GM21825 (cell line): ENCODE measurements around the gene STPG3.

Source experiments
- ATAC-seq: cut with Tn5 transposase; IDR thresholded peaks from one replicate; pipeline ENCODE4 v1.9.1; 2021; ENCODE audit warnings: mild to moderate bottlenecking, moderate library complexity; ENCODE audit not compliant: unreplicated experiment

STPG3 gene

GRCh38 chr9:137221506-137222111, 29.5 kb upstream of the STPG3 start:
- no peak for ATAC-seq

- ATAC-seq, result no peak
Measured at GRCh38 chr9:137222190-137223077, 28.7 kb upstream of the STPG3 start, which contains the start of gene RNF208. Gene RNF208, minus strand, starts transcription at chr9:137222240. Its CDS starts 1,028 bp downstream, at chr9:137221212.

- ATAC-seq, result peak; percentile 51
Measured at GRCh38 chr9:137223078-137223970, 27.8 kb upstream of the STPG3 start.

GRCh38 chr9:137224830-137225694, 26.0 kb upstream of the STPG3 start, which contains the start of gene CYSRT1:
Gene CYSRT1, plus strand, starts transcription at chr9:137225174. Its CDS starts 448 bp downstream, at chr9:137225622.
- no peak for ATAC-seq

GRCh38 chr9:137225699-137226331, 25.3 kb upstream of the STPG3 start:
- ATAC-seq, result no peak

- ATAC-seq, result no peak
Measured at GRCh38 chr9:137226338-137227053, 24.6 kb upstream of the STPG3 start.

- ATAC-seq, result no peak
Measured at GRCh38 chr9:137227054-137227852, 23.8 kb upstream of the STPG3 start, which contains the start of gene RNF224. Gene RNF224, plus strand, starts transcription at chr9:137227502. Its CDS starts 834 bp downstream, at chr9:137228336.

GRCh38 chr9:137227853-137228505, 23.1 kb upstream of the STPG3 start:
- ATAC-seq, result no peak

GRCh38 chr9:137228506-137228967, 22.5 kb upstream of the STPG3 start:
- ATAC-seq, result no peak

GRCh38 chr9:137228968-137229896, 21.9 kb upstream of the STPG3 start:
- no peak for ATAC-seq

GRCh38 chr9:137229903-137230704, 21.0 kb upstream of the STPG3 start:
- ATAC-seq, result no peak

- ATAC-seq, result no peak
Measured at GRCh38 chr9:137230705-137231371, 20.2 kb upstream of the STPG3 start, which contains the start of gene SLC34A3. Gene SLC34A3, plus strand, starts transcription at chr9:137230901. Its CDS starts 802 bp downstream, at chr9:137231703.

GRCh38 chr9:137231372-137232039, 19.6 kb upstream of the STPG3 start:
- no peak for ATAC-seq

- no peak for ATAC-seq
Measured at GRCh38 chr9:137232101-137232500, 19.0 kb upstream of the STPG3 start.
